OCI-LY7 (cell line): ENCODE data around the gene SLC25A20. TPM values are rescaled to one million over a fixed set of nuclear protein-coding genes. Genes with fewer than 3 reads are reported as not detected.

Source experiments
- BruUV-seq: library from RNA; stranded (reverse); fragments of 400-500 nt; replicated peaks from 2 replicates; lab custom pipeline; 2021; lab: Mats Ljungman, UMichigan
- CTCF ChIA-PET: fragments of 300-600 bp; sonication (Branson Sonifier 250); formaldehyde crosslinking; loops from one replicate; lab custom pipeline; 2022; ENCODE audit warnings: antibody characterized with exemption; ENCODE audit not compliant: unreplicated experiment; lab: Charles Lee
- POLR2A ChIA-PET: fragments of 300-600 bp; sonication (Branson Sonifier 250); formaldehyde crosslinking; loops from one replicate; lab custom pipeline; 2022; ENCODE audit warnings: antibody characterized with exemption; lab: Charles Lee
- DNase-seq: peaks from one replicate; pipeline ENCODE4 v3.0.0-alpha.2; 2015; ENCODE audit warnings: low spot score
- H2AFZ ChIP-seq: fragments of 200-600 bp; sonication (generic), shearing (Covaris generic); 2 replicates; pipeline ENCODE4 v1.6.1; 2014; ENCODE audit warnings: mild to moderate bottlenecking, antibody characterized with exemption, low read length, moderate library complexity
- H3K27ac ChIP-seq: fragments of 200-600 bp; sonication (generic); 2 replicates; pipeline ENCODE4 v1.5.1; 2014; ENCODE audit warnings: mixed run types, low read depth, mild to moderate bottlenecking, moderate library complexity, low read length, inconsistent platforms; ENCODE audit not compliant: poor library complexity, severe bottlenecking
- H3K36me3 ChIP-seq: fragments of 200-600 bp; sonication (generic); 2 replicates; pipeline ENCODE4 v1.6.1; 2014; ENCODE audit warnings: mild to moderate bottlenecking, antibody characterized with exemption, low read length, moderate library complexity, mixed read lengths; ENCODE audit not compliant: insufficient read depth
- H3K4me1 ChIP-seq: fragments of 200-600 bp; sonication (generic); 2 replicates; pipeline ENCODE4 v1.5.1; 2014; ENCODE audit warnings: mild to moderate bottlenecking, low read length; ENCODE audit not compliant: insufficient read depth, poor library complexity, severe bottlenecking
- H3K4me2 ChIP-seq: fragments of 200-600 bp; sonication (generic); 2 replicates; pipeline ENCODE4 v1.6.1; 2014; ENCODE audit warnings: mild to moderate bottlenecking, low read length
- H3K4me3 ChIP-seq: fragments of 200-600 bp; sonication (generic); 2 replicates; pipeline ENCODE4 v1.5.1; 2014; ENCODE audit warnings: mild to moderate bottlenecking, low read depth, low read length; ENCODE audit not compliant: poor library complexity, severe bottlenecking
- H3K79me2 ChIP-seq: fragments of 200-600 bp; sonication (generic); 2 replicates; pipeline ENCODE4 v1.6.1; 2016; ENCODE audit warnings: low read depth, mild to moderate bottlenecking, low read length, moderate library complexity, mixed read lengths; ENCODE audit not compliant: insufficient read depth
- H3K9me2 ChIP-seq: fragments of 200-600 bp; sonication (generic); 2 replicates; pipeline ENCODE4 v1.6.1; 2016; ENCODE audit warnings: mild to moderate bottlenecking, low read length, mixed read lengths; ENCODE audit not compliant: insufficient read depth
- H3K9me3 ChIP-seq: fragments of 200-600 bp; sonication (generic); 2 replicates; pipeline ENCODE4 v1.6.1; 2014; ENCODE audit warnings: mild to moderate bottlenecking, mixed run types, low read length, mixed read lengths
- H4K20me1 ChIP-seq: fragments of 200-600 bp; sonication (generic); 2 replicates; pipeline ENCODE4 v1.6.1; 2014; ENCODE audit warnings: mild to moderate bottlenecking, antibody characterized with exemption, low read length, moderate library complexity, mixed read lengths; ENCODE audit not compliant: insufficient read depth
- CTCF ChIP-seq: fragments of 200-600 bp; sonication (generic); conservative IDR thresholded peaks from 2 replicates; pipeline ENCODE4 v1.5.1; 2014; ENCODE audit warnings: mild to moderate bottlenecking, antibody characterized with exemption, low read length, moderate library complexity, mixed read lengths
- EZH2phosphoT487 ChIP-seq: fragments of 200-600 bp; sonication (generic); IDR thresholded peaks from 2 replicates; pipeline ENCODE4 v1.6.1; 2018; ENCODE audit warnings: low read depth, borderline replicate concordance, mild to moderate bottlenecking, mixed run types, antibody characterized with exemption, low read length, moderate library complexity, mixed read lengths
- intact Hi-C: fragments of 100-400 bp; cut with micrococcal nuclease; formaldehyde crosslinking; loops from one replicate; pipeline ENCODE4 v1.10.0; 2022; ENCODE audit not compliant: unreplicated experiment
- total RNA-seq, 2 experiments: library from RNA; depleted of rRNA in 1 of 2; stranded (reverse); fragments of >200 nt in 1 of 2; shearing (Covaris generic) in 1 of 2; gene quantifications; 2 replicates each; pipeline ENCODE4 v1.2.3, GENCODE V29; 2014 to 2022

The SLC25A20 gene
- total RNA-seq, 2 experiments from 2014 or later: 19.1 to 20.9 TPM

- H3K36me3 ChIP-seq: peaks cover 99% of the 10 kb centered on the region
- CTCF ChIA-PET: interaction anchor here (1.1 kb wide), 1 partner anchor 9 kb away, joined by 3 read pairs; no protein-coding TSS in a partner anchor
- peaks cover 16% of the 10 kb centered on the region for H4K20me1 ChIP-seq
- BruUV-seq: no TSS peak
- DNase-seq: no peak
- H2AFZ ChIP-seq: no peak overlapping the region
- intact Hi-C loops: no loop called here
- H3K4me2 ChIP-seq: no peak overlapping the region
- no peak overlapping the region for H3K4me3 ChIP-seq
- TF ChIP-seq EZH2phosphoT487 (no peak), CTCF (no peak)
- H3K79me2 ChIP-seq: peaks cover 95% of the 10 kb centered on the region
- peaks cover 31% of the 10 kb centered on the region for H3K4me1 ChIP-seq
- POLR2A ChIA-PET: interaction anchor here (0.5 to 1.0 kb wide), 3 partner anchors 22 to 92 kb away, joined by 3 read pairs; no protein-coding TSS in a partner anchor
- no peaks in the 10 kb centered on the region for H3K9me2 ChIP-seq
- no peaks in the 10 kb centered on the region for H3K9me3 ChIP-seq
- no peak overlapping the region for H3K27ac ChIP-seq
Measured at GRCh38 chr3:48927928-48928327, 29.2 kb upstream of the SLC25A20 start.

GRCh38 chr3:48926425-48927392 lies 28.0 kb upstream of the SLC25A20 start:
- no peak overlapping the region for H3K4me2 ChIP-seq
- TF ChIP-seq CTCF (no peak), EZH2phosphoT487 (no peak)
- DNase-seq: no peak
- H2AFZ ChIP-seq: no peak overlapping the region
- H4K20me1 ChIP-seq: peaks cover 16% of the 10 kb centered on the region
- H3K27ac ChIP-seq: no peak overlapping the region
- peaks cover 98% of the 10 kb centered on the region for H3K36me3 ChIP-seq
- no peaks in the 10 kb centered on the region for H3K9me2 ChIP-seq
- CTCF ChIA-PET: no interaction called here
- POLR2A ChIA-PET: no interaction called here
- no peak overlapping the region for H3K4me3 ChIP-seq
- H3K79me2 ChIP-seq: peaks cover 94% of the 10 kb centered on the region
- no peaks in the 10 kb centered on the region for H3K9me3 ChIP-seq
- intact Hi-C loops: no loop called here
- no TSS peak for BruUV-seq
- peaks cover 36% of the 10 kb centered on the region for H3K4me1 ChIP-seq
